HFF-Myc (cell line): ENCODE results near the gene PRSS35.

Source experiments
- DNase-seq: peaks from one replicate; pipeline ENCODE4 v3.0.0-alpha.2; 2011; ENCODE audit warnings: low read depth; ENCODE audit errors: extremely low read depth
- H3K4me3 ChIP-seq: replicated peaks from 2 replicates; pipeline ENCODE4 v1.5.1; 2011; ENCODE audit warnings: low read depth, mild to moderate bottlenecking, control low read depth, low read length
- TF ChIP-seq, protein P1 (sequence below): IDR thresholded peaks from 2 replicates; pipeline ENCODE4 v1.5.1; 2012; ENCODE audit warnings: mild to moderate bottlenecking, low read depth, low read length, control low read depth; ENCODE audit errors: missing control alignments

The PRSS35 gene

DNA sequence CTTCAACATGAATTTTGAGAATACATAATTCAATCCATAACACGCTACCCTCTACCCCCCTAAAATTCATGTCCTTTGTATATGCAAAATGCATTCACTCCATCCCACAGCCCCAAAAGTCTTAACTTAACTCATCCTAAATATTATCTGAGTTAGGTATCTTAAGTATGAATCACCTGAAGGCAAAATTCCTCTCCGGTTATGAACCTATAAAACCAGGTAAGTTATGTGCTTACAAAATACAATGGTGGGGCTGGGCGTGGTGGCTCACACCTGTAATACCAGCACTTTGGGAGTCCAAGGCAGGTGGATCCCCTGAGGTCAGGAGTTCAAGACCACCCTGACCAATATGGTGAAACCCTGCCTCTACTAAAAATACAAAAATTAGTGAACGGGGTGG, 23.5 kb upstream of the PRSS35 start:
- no peak for DNase-seq
- TF ChIP-seq, protein P1, sequence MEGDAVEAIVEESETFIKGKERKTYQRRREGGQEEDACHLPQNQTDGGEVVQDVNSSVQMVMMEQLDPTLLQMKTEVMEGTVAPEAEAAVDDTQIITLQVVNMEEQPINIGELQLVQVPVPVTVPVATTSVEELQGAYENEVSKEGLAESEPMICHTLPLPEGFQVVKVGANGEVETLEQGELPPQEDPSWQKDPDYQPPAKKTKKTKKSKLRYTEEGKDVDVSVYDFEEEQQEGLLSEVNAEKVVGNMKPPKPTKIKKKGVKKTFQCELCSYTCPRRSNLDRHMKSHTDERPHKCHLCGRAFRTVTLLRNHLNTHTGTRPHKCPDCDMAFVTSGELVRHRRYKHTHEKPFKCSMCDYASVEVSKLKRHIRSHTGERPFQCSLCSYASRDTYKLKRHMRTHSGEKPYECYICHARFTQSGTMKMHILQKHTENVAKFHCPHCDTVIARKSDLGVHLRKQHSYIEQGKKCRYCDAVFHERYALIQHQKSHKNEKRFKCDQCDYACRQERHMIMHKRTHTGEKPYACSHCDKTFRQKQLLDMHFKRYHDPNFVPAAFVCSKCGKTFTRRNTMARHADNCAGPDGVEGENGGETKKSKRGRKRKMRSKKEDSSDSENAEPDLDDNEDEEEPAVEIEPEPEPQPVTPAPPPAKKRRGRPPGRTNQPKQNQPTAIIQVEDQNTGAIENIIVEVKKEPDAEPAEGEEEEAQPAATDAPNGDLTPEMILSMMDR, result no peak
- no peak overlapping the region for H3K4me3 ChIP-seq

- DNase-seq, result no peak
These were observed 22.0 kb upstream of the PRSS35 start for GRCh38 chr6:83490217-83490807.

DNA sequence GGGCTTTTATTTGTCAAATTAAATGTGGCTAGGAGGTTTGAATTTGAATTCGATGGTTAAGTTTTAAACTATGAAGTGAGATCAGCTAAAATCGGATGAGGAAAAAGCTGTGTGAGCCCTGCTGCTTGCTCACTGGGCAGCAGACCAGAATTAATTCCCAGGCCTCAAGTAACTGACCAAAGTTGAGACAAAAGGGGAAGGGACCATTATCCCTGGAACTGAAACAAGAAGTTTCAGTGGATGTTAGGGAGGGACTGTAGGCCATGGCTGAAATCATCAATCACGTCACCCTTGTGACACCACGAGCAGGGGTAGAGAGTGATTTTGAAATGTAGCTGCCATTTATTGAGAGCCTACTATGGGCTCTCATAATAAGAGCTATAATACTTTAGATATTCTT, 7.0 kb upstream of the PRSS35 start:
- H3K4me3 ChIP-seq, result no peak overlapping the region
- no peak for DNase-seq
- TF ChIP-seq, protein P1, result no peak

More at GRCh38 chr6:83490217-83490807, 22.0 kb upstream of the PRSS35 start:
- H3K4me3 ChIP-seq, result no peak overlapping the region
- TF ChIP-seq, protein P1, result no peak

DNA sequence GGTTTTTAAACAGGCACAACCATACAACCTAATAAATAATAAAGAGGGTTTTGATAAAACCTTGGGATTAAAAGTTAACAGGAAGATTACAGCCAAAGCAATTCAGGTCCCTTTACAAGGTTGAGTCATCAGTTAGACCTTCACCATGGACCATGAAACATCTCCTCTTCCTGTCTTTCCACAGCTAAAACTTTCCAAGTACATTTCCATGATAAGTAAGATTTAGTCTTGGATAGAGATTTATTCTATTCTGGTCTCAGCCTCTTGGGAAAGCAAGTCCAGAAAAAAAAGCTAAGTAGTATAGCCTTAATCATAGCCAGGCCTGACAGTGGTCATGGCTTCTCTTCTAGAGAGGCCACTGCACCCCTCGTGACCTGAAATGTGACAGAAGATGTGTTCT, 2.9 kb upstream of the PRSS35 start:
- no peak for DNase-seq
- no peak overlapping the region for H3K4me3 ChIP-seq
- TF ChIP-seq, protein P1, result no peak

DNA sequence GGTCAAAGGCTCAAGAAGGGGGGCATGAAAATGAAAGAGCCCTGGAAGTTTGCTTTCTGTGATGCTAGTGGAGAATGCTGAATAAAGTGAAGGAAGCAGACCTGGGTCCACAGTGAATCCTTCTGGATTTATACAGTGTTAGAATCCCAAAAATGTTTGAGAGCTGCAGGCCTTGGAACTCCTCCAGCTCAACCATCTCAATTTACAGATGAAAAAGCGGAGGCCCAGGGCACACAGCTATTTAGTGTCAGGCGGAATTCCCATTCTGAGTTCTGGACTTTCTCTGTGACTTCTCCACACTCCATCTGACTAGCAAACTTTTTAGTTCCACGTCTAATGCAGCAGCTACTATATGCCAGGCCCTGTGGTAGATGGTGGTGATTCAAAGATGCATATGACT, 1.5 kb upstream of the PRSS35 start:
- DNase-seq, result no peak
- TF ChIP-seq, protein P1, result no peak
- no peak overlapping the region for H3K4me3 ChIP-seq

DNA sequence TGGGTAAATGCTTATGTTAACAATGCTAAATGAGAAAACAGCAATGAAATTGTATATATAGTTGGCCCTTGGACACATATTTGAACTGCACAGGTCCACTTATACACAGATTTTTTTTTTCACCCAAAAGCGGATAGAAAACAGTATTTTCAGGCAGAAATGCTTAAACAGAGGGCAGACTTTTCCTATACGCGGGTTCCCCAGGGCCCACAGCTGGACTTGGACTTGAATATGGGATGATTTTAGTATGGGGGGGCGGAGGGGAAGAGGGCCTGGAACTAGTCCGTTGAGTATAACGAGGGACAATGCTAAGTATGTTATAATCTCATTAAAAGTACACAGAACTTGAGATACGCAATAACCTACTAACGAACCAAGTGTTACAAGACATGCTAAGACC, 1.1 kb upstream of the PRSS35 start:
- no peak for DNase-seq
- no peak overlapping the region for H3K4me3 ChIP-seq
- TF ChIP-seq, protein P1, result no peak

- DNase-seq, result no peak
- TF ChIP-seq, protein P1, result no peak
- H3K4me3 ChIP-seq, result no peak overlapping the region
These were observed 2.1 kb downstream of the PRSS35 start for GRCh38 chr6:83514466-83514865.
